PC-3 (cell line): Measurements from ENCODE around the gene FZD4.

Experiments used
- CTCF ChIP-seq: fragments of 300-600 bp; sonication (generic); conservative IDR thresholded peaks from 2 replicates; pipeline ENCODE4 v1.5.1; 2017; ENCODE audit warnings: antibody characterized with exemption, low read depth, mild to moderate bottlenecking, low read length
- EZH2phosphoT487 ChIP-seq: fragments of 300-600 bp; sonication (generic); IDR thresholded peaks from 2 replicates; pipeline ENCODE4 v1.6.1; 2018; ENCODE audit warnings: mild to moderate bottlenecking, antibody characterized with exemption, low read length, borderline replicate concordance

- TF ChIP-seq CTCF (no peak), EZH2phosphoT487 (no peak)
Measured at GRCh38 chr11:86951706-86952105, 3.5 kb downstream of the FZD4 start.
